Transverse colon (tissue), 4 donors: ENCODE data around the gene HERPUD1.

Experiments used
- POLR2A ChIP-seq: fragments of 450-650 bp; IDR thresholded peaks from one replicate; pipeline ENCODE4 v1.6.1; 2016; ENCODE audit warnings: antibody characterized with exemption, mild to moderate bottlenecking, moderate library complexity
- POLR2AphosphoS5 ChIP-seq, 3 donors: sonication (generic); formaldehyde crosslinking; IDR thresholded peaks; one replicate each; pipeline ENCODE4 v1.6.1; 2016; ENCODE audit warnings: antibody characterized with exemption in 3 of 3
- TF ChIP-seq, protein P1 (sequence below), 5 experiments: fragments of 200-600 bp in 3 of 5; fragments of 450-650 bp in 2 of 5; sonication (generic) in 3 of 5; IDR thresholded peaks; 1 replicate in 2 of 5; 2 replicates in 3 of 5; pipeline ENCODE4 v1.5.1; 2016 to 2017; ENCODE audit warnings: antibody characterized with exemption in 5 of 5, inconsistent platforms in 3 of 5, mild to moderate bottlenecking in 2 of 5, moderate library complexity in 1 of 5

DNA sequence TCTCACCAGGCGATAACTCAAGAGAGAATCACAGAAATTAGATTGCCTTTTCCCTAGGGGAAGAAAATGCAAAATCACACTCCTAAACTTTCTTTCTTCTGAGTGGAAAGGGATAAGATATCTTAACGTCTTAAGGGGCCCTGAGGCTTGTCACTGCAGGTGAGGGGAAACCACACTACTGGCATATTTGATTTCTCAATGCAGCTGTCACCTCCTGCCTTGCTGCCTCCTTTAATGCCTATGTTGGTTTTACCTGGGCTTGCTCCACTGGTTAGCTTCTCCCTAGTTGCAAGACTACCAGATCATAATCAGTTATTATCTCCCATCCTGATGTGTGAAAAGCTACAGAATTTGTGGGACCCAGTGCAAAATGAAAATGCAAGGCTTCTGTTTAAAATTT is 4.5 kb upstream of the HERPUD1 start:
- TF ChIP-seq, protein P1, sequence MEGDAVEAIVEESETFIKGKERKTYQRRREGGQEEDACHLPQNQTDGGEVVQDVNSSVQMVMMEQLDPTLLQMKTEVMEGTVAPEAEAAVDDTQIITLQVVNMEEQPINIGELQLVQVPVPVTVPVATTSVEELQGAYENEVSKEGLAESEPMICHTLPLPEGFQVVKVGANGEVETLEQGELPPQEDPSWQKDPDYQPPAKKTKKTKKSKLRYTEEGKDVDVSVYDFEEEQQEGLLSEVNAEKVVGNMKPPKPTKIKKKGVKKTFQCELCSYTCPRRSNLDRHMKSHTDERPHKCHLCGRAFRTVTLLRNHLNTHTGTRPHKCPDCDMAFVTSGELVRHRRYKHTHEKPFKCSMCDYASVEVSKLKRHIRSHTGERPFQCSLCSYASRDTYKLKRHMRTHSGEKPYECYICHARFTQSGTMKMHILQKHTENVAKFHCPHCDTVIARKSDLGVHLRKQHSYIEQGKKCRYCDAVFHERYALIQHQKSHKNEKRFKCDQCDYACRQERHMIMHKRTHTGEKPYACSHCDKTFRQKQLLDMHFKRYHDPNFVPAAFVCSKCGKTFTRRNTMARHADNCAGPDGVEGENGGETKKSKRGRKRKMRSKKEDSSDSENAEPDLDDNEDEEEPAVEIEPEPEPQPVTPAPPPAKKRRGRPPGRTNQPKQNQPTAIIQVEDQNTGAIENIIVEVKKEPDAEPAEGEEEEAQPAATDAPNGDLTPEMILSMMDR (IDR thresholded peaks at IDR 0.05): no peak
- TF ChIP-seq POLR2AphosphoS5 (IDR thresholded peaks at IDR 0.05): no peak
- no peak for TF ChIP-seq POLR2A
